T1000 (cell line): ENCODE measurements around the gene XAGE1B.
"Not testable (repeated sequence)": the region's sequence is repeated elsewhere in the genome, so short reads cannot be mapped to it uniquely, and the experiment has no call there.

Experiments used
- DNase-seq: peaks from one replicate; lab custom pipeline; 2025; ENCODE audit warnings: mixed read lengths; lab: John Stamatoyannopoulos, UW

XAGE1B gene, protein sequence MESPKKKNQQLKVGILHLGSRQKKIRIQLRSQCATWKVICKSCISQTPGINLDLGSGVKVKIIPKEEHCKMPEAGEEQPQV

GRCh38 chrX:52516987-52517325 lies at the start of gene XAGE1B:
XAGE1B (minus strand) TSS chrX:52517063; CDS start chrX:52515527, 1,536 bp downstream.
- not testable (repeated sequence) for DNase-seq

DNA sequence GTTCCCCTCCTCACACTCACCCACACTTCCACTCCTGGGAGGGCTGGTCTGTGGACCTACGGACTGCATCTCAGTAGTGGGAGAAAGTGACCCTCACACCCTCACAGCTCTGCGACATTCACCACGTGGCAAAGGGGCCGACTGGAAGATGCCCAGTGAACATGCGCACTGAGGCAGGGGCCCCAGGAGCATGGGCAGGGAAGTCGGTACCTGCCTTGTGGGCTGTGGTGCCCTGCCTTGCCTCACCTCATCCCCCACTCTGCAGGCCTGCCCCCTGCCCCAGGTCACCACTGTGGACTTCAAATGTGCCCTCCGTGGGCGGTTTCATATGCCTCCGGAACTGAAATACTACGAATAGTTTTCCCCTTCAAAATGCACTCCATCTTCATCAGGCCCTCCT lies 46.2 kb upstream of the XAGE1B start:
- no peak for DNase-seq

- DNase-seq: no peak
Measured at GRCh38 chrX:52558140-52558539, 41.3 kb upstream of the XAGE1B start.

- DNase-seq: no peak
Measured at GRCh38 chrX:52556741-52557140, 39.9 kb upstream of the XAGE1B start.

GRCh38 chrX:52553995-52554642 lies 37.3 kb upstream of the XAGE1B start:
- DNase-seq: no peak

GRCh38 chrX:52548769-52549168 lies 31.9 kb upstream of the XAGE1B start:
- DNase-seq: not testable (repeated sequence)

DNA sequence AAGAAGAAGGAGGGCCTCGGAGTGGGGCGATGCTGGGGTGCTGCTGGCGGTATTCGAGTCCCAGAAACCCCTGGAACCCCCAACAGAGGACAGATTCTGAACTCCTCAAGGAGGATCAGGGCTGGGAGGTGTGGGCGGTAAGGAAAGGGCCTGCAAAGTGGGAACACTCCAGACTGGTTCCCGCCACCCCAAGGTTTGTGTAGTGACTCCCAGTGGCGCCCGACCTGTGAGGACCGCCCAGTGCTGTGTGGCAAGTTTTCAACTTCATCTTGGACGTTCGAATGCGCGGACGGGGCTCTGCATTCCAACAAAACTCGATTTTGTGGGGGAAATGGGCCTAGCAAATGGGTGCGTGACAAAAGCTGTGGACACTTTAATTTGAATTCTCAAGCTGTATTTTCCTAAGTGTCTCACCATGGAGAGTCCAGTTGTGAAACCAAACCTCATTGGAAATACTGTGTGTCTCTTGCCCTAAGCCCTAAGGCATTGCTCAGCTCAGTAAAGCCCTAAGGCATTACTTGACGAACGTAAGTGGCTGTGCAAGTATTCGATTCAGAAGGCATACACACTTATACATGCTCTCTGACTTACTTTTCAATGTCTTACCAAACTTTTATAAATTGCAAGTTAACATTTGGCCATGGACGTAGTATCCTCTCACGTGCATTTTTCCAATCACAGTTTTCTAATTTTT lies 27.4 kb upstream of the XAGE1B start:
- DNase-seq: no peak

GRCh38 chrX:52542311-52542710 lies 25.4 kb upstream of the XAGE1B start:
- no peak for DNase-seq

GRCh38 chrX:52541051-52541450 lies 24.2 kb upstream of the XAGE1B start:
- DNase-seq: not testable (repeated sequence)

GRCh38 chrX:52516110-52516986 lies 515 bp downstream of the XAGE1B start:
- not testable (repeated sequence) for DNase-seq

DNA sequence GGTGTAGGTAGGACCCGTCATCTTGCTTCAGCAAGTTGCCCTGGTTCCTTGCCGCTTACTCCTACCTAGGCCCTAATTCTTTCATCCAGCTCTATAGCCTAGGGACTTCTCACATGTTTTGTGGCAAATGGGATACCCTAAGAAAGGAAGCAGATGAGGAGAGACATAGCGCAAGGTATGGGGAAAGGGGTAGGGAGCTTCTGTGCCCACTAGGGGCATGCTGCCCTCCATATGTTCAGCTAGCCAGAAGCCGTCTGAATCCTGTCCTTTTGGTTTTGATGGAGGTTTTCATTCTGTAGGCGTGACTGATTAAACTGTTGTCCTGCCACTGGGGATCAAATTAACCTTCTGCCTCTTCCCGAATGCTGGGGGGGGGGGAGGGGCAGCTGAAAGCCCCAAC lies 5.7 kb downstream of the XAGE1B start:
- not testable (repeated sequence) for DNase-seq

DNA sequence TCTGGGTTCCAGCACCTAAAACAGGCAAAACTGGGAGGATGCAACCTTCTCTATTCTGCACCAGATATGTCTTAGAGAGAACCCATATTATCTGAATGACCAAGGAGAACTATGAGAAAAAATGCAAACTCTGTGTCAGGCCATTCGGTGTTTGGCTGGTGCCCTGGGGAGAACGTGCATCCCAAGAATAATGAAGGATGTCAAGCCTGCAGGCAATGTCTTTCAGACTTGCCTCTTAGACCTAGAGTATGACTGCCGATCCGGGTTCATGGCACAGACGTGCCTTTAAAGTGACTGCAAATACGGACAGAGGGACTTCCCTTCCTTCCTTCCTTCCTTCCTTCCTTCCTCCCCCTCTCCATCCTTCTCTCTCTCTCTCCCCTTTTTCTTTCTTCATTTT lies 6.9 kb downstream of the XAGE1B start:
- DNase-seq: no peak

- DNase-seq: no peak
Measured at GRCh38 chrX:52507331-52507730, 9.5 kb downstream of the XAGE1B start.

DNA sequence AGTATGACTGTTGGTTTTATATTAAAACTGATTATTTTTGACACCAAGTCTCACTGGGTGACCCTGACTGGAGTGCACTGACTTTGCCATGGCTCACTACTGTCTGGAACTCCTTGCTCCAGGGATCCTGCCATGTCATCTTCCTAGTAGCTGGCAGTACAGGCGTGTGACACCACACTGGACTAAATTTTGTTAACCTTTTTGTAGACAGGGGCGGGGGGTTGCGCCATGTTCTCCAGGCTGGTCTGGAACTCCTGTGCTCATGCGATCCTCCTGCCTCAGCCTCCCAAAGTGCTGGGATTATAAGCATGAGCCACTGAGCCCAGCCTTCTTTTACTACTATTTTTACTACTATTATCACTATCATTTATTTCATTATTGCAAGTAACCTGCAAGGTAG lies 12.3 kb downstream of the XAGE1B start:
- no peak for DNase-seq

GRCh38 chrX:52501362-52501761 lies 15.5 kb downstream of the XAGE1B start:
- DNase-seq: not testable (repeated sequence)

DNA sequence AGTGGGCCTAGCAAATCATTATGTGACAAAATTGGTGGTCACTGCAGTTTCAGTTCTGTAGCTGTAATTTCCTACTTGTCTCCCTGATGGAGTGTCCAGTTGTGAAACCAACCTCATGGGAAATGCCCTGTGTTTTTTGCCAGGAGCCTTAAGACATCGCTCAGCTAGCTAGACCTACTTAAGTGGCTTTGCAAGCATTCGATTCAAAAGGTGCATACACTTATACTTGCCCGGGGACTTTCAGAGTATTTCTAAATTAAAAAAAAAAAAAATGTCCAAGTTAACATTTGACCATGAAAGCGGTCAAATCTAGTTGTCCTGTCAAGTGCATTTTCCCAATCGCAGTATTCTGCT lies 20.5 kb downstream of the XAGE1B start:
- DNase-seq: not testable (repeated sequence)

DNA sequence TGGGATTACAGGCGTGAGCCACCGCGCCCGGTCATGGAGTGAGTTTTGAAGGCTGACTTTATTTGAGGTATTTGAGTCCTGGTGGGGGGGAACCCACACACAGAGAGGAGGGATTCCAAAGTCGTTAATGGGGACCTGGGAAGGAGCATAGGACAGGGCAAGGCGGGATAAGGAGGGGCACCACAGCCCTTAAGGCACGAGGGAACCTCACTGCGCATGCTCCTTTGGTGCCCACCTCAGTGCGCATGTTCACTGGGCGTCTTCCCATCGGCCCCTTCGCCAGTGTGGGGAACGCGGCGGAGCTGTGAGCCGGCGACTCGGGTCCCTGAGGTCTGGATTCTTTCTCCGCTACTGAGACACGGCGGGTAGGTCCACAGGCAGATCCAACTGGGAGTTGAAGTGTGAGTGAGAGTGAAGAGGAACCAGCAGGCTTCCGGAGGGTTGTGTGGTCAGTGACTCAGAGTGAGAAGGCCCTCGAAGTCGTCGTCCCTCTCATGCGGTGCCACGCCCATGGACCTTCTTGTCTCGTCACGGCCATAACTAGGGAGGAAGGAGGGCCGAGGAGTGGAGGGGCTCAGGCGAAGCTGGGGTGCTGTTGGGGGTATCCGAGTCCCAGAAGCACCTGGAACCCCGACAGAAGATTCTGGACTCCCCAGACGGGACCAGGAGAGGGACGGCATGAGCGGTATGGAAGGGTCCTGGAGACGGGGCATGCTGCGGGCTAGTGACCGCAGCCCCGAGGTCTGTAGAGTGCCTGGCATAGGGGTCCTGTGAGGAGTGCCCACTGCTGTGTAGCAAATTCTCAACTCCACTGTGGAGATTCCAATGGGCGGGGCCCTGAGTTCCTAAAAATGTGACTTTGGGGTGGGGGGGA lies 21.1 kb downstream of the XAGE1B start, which contains the start of gene XAGE1A:
Gene XAGE1A (plus strand): TSS at position 264 of the 874 bp plus-strand sequence. CDS start 1,554 bp downstream, outside the sequence.
- DNase-seq: not testable (repeated sequence)

DNA sequence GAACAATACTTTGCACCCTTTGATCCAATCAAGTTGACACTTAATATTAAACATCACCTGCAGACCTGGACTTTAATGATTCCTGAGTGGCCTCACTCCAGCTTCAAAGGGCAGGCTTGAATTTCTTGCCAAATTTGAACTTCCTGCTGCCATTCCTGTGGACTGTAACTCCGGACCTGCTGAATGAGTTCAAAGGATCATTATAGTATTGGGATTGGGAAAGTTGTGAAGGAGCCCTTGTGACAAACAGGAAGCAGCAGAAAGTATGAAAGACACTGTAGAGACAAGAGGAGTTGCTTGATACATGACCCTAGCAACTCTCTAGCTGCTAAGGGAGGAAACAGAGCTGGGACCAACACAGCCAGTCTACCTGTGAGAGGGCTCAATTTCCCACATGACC lies 45.6 kb downstream of the XAGE1B start:
- not testable (repeated sequence) for DNase-seq
